Urothelium cell line (cell line): ENCODE data around the gene ARMCX5.

Experiments
- DNase-seq: peaks from one replicate; pipeline ENCODE4 v3.0.0; 2011; ENCODE audit warnings: low spot score, mixed read lengths
- FAIRE-seq: peaks from 2 replicates; lab custom pipeline; 2011; peaks lifted over from hg19 to GRCh38; lab: Jason Lieb, UNC

ARMCX5 gene

DNA sequence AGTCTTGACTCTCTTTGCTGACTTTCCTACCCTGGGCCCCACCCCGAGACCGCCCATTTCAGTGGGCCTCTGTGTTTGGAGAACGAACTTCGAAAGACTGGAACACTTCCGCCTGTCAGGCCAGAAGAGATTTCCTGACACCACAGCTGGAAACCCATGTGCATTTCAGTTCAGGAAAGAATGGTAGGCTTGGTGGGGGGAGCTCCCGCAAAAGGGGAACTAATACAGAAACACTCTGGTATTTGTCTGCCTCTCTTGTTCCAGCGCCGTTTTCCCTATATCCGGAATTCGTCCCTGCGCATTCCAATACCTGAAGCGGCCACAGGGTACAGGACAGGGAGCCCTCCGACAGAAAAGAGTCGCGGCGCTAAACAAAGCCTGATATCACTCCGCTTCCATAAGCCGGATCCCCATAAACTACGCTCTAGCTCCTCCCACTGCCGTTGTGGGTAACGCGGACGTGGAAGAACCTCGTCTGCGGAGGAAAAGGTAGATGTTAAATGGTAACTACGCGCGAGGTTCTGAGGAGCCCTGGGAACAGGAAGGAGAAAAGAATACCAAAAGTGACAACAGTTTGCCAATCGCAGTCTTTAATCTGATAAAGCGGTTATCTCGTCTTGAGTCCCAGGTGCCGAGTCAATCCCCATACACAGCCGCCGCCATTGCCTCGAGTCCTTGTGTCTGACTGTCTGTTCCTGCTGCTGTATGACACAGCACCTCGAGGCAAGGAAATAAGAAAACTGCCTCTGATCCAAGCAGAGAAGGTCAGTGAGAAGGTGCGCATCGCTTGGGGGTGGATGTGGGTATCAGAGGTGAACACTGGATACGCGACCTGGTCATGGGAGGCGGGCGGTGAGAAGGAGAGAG lies at the start of gene ARMCX5:
ARMCX5 (plus strand) TSS at position 432 of the 867 bp plus-strand sequence. CDS start 2,627 bp downstream, outside the sequence.
- FAIRE-seq, result no peak
- peak; percentile 72 for DNase-seq

GRCh38 chrX:102558607-102559006 lies 40.7 kb upstream of the ARMCX5 start:
- FAIRE-seq, result no peak
- DNase-seq, result no peak

DNA sequence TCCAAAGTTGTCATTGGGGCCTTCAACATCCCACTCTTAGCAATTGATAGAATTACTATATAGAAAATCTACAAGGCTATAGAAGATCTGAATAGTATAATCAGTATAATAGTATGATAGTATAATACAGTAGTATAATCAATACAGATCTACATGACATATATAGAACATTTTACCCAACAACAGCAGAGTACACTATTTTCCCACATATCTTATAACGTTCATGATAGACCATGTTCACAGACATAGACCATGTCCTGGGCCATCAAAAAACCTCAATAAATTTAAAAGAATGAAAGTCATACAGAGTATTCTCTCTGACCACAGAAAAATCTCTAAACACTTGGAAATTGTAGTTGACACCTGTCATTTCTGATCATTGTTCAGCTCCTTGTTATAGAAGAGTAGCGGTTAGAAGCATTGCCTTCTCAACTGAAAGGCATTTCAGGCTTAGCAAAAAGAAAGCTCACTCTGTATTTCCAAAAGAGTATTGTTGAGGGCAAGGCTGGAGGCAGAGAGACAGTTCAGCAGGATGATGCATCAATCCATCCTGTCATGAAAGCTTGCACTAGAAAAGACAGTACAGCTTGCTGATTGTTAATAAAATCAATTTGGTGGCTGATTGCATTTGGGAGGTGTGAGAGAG lies 38.8 kb upstream of the ARMCX5 start:
- FAIRE-seq (no peak), DNase-seq (no peak)

DNA sequence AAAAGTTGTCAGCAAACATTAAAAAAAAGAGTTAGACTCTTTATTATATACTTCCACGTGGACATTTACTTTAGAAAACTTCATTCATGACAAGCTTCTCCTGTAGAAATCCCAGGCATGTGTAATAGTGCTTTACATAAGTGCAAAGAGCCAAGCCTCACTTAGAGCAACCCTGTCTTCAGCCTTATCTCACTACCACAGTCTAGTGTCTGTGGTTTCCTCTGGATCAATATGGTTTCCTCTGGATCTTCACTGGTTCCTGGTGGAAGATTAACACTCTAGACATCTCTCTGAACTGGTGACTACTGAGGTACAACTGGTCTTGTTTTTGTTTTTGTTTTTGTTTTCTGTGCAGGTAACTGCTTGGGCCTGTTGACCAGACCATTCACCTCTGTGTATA lies 18.4 kb upstream of the ARMCX5 start:
- DNase-seq (no peak), FAIRE-seq (no peak)

GRCh38 chrX:102593367-102593766 lies 5.9 kb upstream of the ARMCX5 start:
- no peak for DNase-seq
- FAIRE-seq, result no peak

DNA sequence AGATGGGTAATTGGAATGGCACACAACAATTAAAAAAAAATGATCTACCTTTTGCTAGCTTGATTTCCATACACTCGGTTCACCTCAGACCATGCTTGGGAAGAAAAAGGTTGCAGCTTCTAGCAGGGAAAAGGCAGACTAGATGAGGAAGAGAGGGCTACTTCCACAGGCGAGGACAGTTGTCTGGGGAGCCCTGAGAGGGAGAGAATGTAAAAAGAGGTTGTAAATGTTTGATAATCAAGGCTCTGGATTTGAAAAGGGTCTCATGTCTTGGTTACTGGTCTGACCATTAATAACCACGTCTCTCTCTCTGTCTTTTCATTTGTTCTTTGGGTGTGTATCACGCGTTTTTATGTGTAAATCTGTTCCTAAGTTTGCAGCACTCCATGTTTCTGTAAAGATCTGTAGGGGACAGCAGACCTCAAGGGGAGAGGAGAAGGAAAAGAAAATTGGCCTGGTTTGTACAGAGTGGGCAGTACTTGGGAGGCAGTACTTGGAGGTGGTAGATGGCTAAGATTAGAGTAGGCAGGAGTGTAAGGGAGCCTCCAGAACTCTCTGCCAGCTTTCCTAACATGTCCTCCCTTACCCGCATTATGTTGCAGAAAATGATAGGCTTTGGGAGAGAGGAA lies 750 bp downstream of the ARMCX5 start:
- FAIRE-seq, result no peak
- peak; percentile 4 for DNase-seq

GRCh38 chrX:102604327-102604726 lies 5.0 kb downstream of the ARMCX5 start:
- DNase-seq (no peak), FAIRE-seq (no peak)

- no peak for FAIRE-seq
Measured at GRCh38 chrX:102606115-102606514, 6.8 kb downstream of the ARMCX5 start.

GRCh38 chrX:102610905-102611304 lies 11.6 kb downstream of the ARMCX5 start:
- FAIRE-seq, result no peak
- no peak for DNase-seq

More at GRCh38 chrX:102606115-102606514, 6.8 kb downstream of the ARMCX5 start:
- no peak for DNase-seq

GRCh38 chrX:102624105-102624504 lies 24.8 kb downstream of the ARMCX5 start:
- no peak for FAIRE-seq
- DNase-seq, result no peak

DNA sequence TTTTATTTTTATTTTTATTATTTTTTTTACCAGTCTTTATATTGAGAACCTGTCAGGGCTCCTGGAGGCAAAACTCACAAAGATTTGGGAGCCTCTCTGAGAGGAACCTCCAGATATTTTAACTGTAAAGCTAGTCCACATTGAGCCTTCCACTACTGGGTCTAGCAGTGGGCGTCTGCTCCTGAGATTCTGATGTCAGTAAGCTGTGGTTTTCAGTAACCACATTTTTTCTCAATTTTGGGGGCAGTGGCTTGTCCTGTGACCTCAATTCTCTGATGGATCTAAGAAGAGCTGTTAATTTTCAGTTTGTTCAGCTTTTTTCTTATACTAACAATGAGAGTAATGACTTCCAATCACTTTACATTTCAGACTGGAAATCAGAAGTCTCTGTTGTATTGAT lies 28.3 kb downstream of the ARMCX5 start:
- DNase-seq (no peak), FAIRE-seq (no peak)

DNA sequence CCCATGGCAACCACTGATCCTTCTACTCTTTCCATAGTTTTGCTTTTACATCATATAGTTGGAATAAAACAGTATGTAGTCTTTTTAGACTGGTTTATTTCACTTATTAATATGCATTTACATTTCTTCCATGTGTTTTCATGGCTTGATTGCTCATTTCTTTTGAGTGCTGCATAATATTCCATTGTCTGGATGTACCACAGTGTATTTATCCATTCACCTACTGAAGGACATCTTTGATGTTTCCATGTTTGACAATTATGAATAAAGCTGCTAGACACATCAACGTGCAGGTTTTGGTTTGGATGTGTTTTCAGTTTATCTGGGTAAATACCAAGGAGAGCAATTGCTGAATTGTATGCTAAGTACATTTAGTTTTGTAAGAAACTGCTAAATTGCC lies 38.2 kb downstream of the ARMCX5 start:
- FAIRE-seq, result no peak
- DNase-seq, result no peak

DNA sequence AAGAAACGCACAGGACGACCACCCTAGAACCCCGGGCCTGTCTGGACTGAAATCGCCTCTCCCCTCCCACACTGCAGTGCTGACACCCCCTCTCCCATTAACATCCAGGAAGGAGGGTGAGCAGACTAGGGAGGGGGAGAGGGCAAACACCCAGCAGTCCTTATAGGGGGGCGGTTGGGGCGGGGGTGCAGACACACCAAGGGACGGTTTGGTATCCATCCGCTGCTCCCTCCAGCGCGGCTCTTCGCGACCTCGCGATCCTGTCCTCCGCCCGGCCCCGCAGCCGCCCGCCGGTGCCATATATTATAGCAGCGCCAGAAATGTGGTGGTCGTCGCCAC lies 51.6 kb downstream of the ARMCX5 start:
- no peak for FAIRE-seq
- DNase-seq, result no peak

GRCh38 chrX:102651242-102652011 lies 52.1 kb downstream of the ARMCX5 start, which contains the start of gene GPRASP1:
Gene GPRASP1, plus strand, starts transcription at chrX:102651483. Its CDS starts 2,431 bp downstream, at chrX:102653914.
- DNase-seq (no peak), FAIRE-seq (no peak)

DNA sequence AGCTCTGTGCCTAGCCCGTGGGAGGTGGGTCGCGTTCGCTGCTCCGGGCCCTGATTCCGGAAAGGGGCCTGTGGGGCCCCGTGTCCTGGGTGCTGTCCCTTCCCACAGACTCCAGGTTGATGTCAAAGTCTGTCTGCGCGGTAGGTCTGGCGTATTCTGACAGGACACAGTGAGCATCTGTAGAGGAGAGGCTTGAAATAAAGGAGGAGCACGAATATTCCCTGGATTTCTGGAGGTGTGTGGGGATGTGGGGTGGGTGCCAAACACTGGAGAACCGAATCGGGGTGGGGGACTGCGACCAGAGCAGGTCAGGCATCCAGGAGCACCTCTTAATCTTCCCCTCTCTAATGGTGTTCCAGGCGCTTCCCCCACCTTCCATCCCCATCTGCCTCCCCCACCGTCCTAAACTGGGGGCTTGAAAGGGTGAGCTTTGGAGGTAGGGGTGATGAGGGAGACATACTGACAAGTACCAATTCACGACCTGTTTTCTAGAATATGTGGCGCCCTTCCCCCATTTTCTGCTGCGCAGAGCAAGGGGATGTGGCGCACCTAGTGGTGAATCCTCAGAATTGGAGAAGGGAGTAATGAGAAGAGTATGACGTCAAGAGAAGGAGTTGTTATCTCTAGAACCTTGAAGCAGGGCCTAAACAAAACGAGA lies 52.8 kb downstream of the ARMCX5 start:
- DNase-seq (no peak), FAIRE-seq (no peak)
